Keratinocyte (primary cell): Measurements from ENCODE around the gene ZNF180.

Experiments used
- CTCF ChIP-seq, 3 experiments: IDR thresholded peaks in 1 of 3; conservative IDR thresholded peaks in 1 of 3; optimal IDR thresholded peaks in 1 of 3; 2 replicates in 2 of 3; 3 replicates in 1 of 3; pipeline versions ENCODE3 to v1.5.1; 2011; ENCODE audit warnings: low read length in 3 of 3, mild to moderate bottlenecking in 3 of 3, moderate library complexity in 2 of 3, control low read depth in 1 of 3, inconsistent platforms in 1 of 3; ENCODE audit not compliant: insufficient read depth in 2 of 3; ENCODE audit errors: extremely low read depth in 1 of 3
- EZH2 ChIP-seq: IDR thresholded peaks from one replicate; pipeline ENCODE4 v1.6.1; 2012; ENCODE audit warnings: inconsistent platforms, mild to moderate bottlenecking, low read length, moderate library complexity

- TF ChIP-seq CTCF (optimal IDR thresholded peaks at IDR 0.05 in 1 of 3, IDR thresholded peaks at IDR 0.05 in 1 of 3, conservative IDR thresholded peaks at IDR 0.05 in 1 of 3; ENCODE audit: extremely low read depth in 1 of 3, insufficient read depth in 2 of 3, low read length in 3 of 3) = no peak
- TF ChIP-seq EZH2 = no peak
These were observed 1.3 kb downstream of the ZNF180 start for GRCh38 chr19:44498988-44499387.
